Measurements from ENCODE around the gene SPATS2. TPM values are rescaled to one million over a fixed set of nuclear protein-coding genes. Genes with fewer than 3 reads are reported as not detected.
A peak's percentile ranks its signal among the peaks of the same experiment; 100 is the strongest.

SPATS2 gene
- total and polyA plus RNA-seq, 2 of the 4 experiments (the other 2 are of a cell fraction): 50.6 to 63.3 TPM

GRCh38 chr12:49322708-49323523 is 44.3 kb upstream of the SPATS2 start, which contains the start of gene TROAP:
TROAP (plus strand) TSS chr12:49323255; CDS start chr12:49323609, 354 bp downstream.
- H2AFZ ChIP-seq (replicated peaks; ENCODE audit: low read length, poor library complexity): peak within 1 kb of the TSS; percentile 100
- no peaks in the 10 kb centered on the region for H3K36me3 ChIP-seq (ENCODE audit: control insufficient read depth, insufficient read depth, low read length)
- peak within 1 kb of the TSS; percentile 91 for H2AK9ac ChIP-seq (replicated peaks; ENCODE audit: low read depth, low read length, poor library complexity)
- H3K14ac ChIP-seq (replicated peaks; ENCODE audit: low read depth, low read length): peak within 1 kb of the TSS; percentile 98
- no peaks in the 10 kb centered on the region for H4K20me1 ChIP-seq (ENCODE audit: insufficient read depth, low read length)
- peak within 1 kb of the TSS; percentile 90 for H3K4ac ChIP-seq (ENCODE audit: low read depth, low read length)
- DNase-seq (peak; percentile 97), ATAC-seq (ENCODE audit: low read depth) (peak; percentile 100)
- dilution Hi-C loops (cut with HindIII; ENCODE audit: low sequenced_read_pairs, unreplicated experiment): no loop called here
- POLR2A ChIA-PET (ENCODE audit: unreplicated experiment): interaction anchor here (1.6 kb wide), 1 partner anchor 9 kb away, joined by 4 read pairs; no protein-coding TSS in a partner anchor
- no peaks in the 10 kb centered on the region for H3K9me3 ChIP-seq (ENCODE audit: control insufficient read depth, insufficient read depth, low read length)
- 0% methylated on average over 31 of the region's 65 CpGs; no CpG with 5 or more reads in 1 of the 2 experiments for WGBS, 2 experiments (ENCODE audit: extremely low coverage in 2 of 2, insufficient read length in 1 of 2)
- H2BK120ac ChIP-seq (ENCODE audit: low read depth, low read length): peak within 1 kb of the TSS; percentile 46; the same call in 1 of the 2 replicates
- H3K4me2 ChIP-seq (ENCODE audit: low read depth, low read length): peak within 1 kb of the TSS; percentile 92
- H4K5ac ChIP-seq (ENCODE audit: low read depth, low read length): peak within 1 kb of the TSS; percentile 57
- TF ChIP-seq FOS (IDR thresholded peaks at IDR 0.05; ENCODE audit: low read depth, low read length) (0 out of 2 replicates have a peak, but pooled peaks have one; percentile 22), MXI1 (IDR thresholded peaks at IDR 0.05; ENCODE audit: borderline replicate concordance, low read depth, low read length) (peak; percentile 93), NFE2L2 (IDR thresholded peaks at IDR 0.05; ENCODE audit: low read depth, low read length) (no peak), MAZ (IDR thresholded peaks at IDR 0.05; ENCODE audit: borderline replicate concordance, low read depth, low read length) (peak; percentile 80; the same call in 1 of the 2 replicates)
- intact Hi-C loops (cut with micrococcal nuclease): no loop called here
- peaks cover 9 to 41% of the 10 kb centered on the region in 2 experiments; a peak in 3 of 4 replicates for H3K79me1 ChIP-seq (ENCODE audit: low read depth in 1 of 2, low read length in 2 of 2)
- TSS peak; percentile 58 for BruUV-seq (replicated peaks)
- no peak within 1 kb of the TSS for H3K18ac ChIP-seq (ENCODE audit: low read depth, low read length)
- peaks cover 9% of the 10 kb centered on the region; the same call in 1 of the 2 replicates for H3K4me1 ChIP-seq (ENCODE audit: control insufficient read depth, insufficient read depth, low read length)
- no peaks in the 10 kb centered on the region; the same call in 1 of the 2 replicates for H3K9me1 ChIP-seq (ENCODE audit: insufficient read depth, low read length)
- H3K56ac ChIP-seq (ENCODE audit: extremely low read depth, insufficient read depth, low read length): peak within 1 kb of the TSS; percentile 62; the same call in 1 of the 2 replicates
- peak within 1 kb of the TSS; percentile 82 for H3K4me3 ChIP-seq (ENCODE audit: insufficient read depth, low read depth, low read length)
- H3K27ac ChIP-seq (ENCODE audit: insufficient read depth, low read length): peak within 1 kb of the TSS; percentile 72
- H2BK15ac ChIP-seq (ENCODE audit: low read depth, low read length): no peak within 1 kb of the TSS
- CTCF ChIA-PET: interaction anchor here (0.7 to 1.7 kb wide), 5 partner anchors 9 to 102 kb away, joined by 3 to 9 read pairs (median 3); partner anchors contain the start of gene C1QL4
- H4K8ac ChIP-seq (ENCODE audit: low read depth in 2 of 2, low read length in 2 of 2): peak within 1 kb of the TSS; percentile 72 to 89
- H3K27me3 ChIP-seq (ENCODE audit: control insufficient read depth, insufficient read depth, low read length): no peaks in the 10 kb centered on the region
- H2BK5ac ChIP-seq (ENCODE audit: low read depth, low read length, poor library complexity, severe bottlenecking): peak within 1 kb of the TSS; percentile 51
- H2AK5ac ChIP-seq (ENCODE audit: low read depth, low read length): peak within 1 kb of the TSS; percentile 70
- in situ Hi-C loops (cut with MboI; ENCODE audit: low sequenced_read_pairs): no loop called here
- peak within 1 kb of the TSS; percentile 73 for H4K91ac ChIP-seq (ENCODE audit: insufficient read depth, low read depth, low read length)
- peak within 1 kb of the TSS; percentile 92 for H3K23ac ChIP-seq (ENCODE audit: low read depth, low read length)
- no peak within 1 kb of the TSS for H2BK20ac ChIP-seq (ENCODE audit: low read depth, low read length)
- H3K9ac ChIP-seq (ENCODE audit: low read depth, low read length): peak within 1 kb of the TSS; percentile 81

Measured in IMR-90 (cell line).